ENCODE measurements around the gene CTRL.
"Not testable (repeated sequence)": the region's sequence is repeated elsewhere in the genome, so short reads cannot be mapped to it uniquely, and the experiment has no call there.

CTRL gene

GRCh38 chr16:67931712-67932461 lies at the start of gene CTRL:
Gene CTRL, minus strand, starts transcription at chr16:67931862. Its CDS starts 10 bp downstream, at chr16:67931852.
- no peak for DNase-seq (ENCODE audit: low read depth in 2 of 2)

GRCh38 chr16:67979955-67980678 lies 48.5 kb upstream of the CTRL start, which contains the start of gene DPEP3:
Gene DPEP3, minus strand, starts transcription at chr16:67980499. Its CDS starts 119 bp downstream, at chr16:67980380.
- no peak for DNase-seq (ENCODE audit: low read depth in 2 of 2)

GRCh38 chr16:67977469-67978227 lies 46.0 kb upstream of the CTRL start:
- DNase-seq (ENCODE audit: low read depth in 2 of 2) = no peak

GRCh38 chr16:67977005-67977404 lies 45.3 kb upstream of the CTRL start:
- no peak for DNase-seq (ENCODE audit: low read depth in 2 of 2)

GRCh38 chr16:67976205-67976604 lies 44.5 kb upstream of the CTRL start:
- no peak for DNase-seq (ENCODE audit: low read depth in 2 of 2)

GRCh38 chr16:67975321-67976105 lies 43.9 kb upstream of the CTRL start:
- DNase-seq (ENCODE audit: low read depth in 2 of 2) = no peak

GRCh38 chr16:67972285-67972684 lies 40.6 kb upstream of the CTRL start:
- not testable (repeated sequence) for DNase-seq (ENCODE audit: low read depth in 2 of 2)

GRCh38 chr16:67971111-67971510 lies 39.4 kb upstream of the CTRL start:
- DNase-seq (ENCODE audit: low read depth in 2 of 2) = no peak

GRCh38 chr16:67969254-67970039 lies 37.8 kb upstream of the CTRL start:
- DNase-seq (ENCODE audit: low read depth in 2 of 2) = no peak

GRCh38 chr16:67968400-67969253 lies 37.0 kb upstream of the CTRL start, which contains the start of gene SLC12A4:
Gene SLC12A4, minus strand, starts transcription at chr16:67968637. Its CDS starts 84 bp downstream, at chr16:67968553.
- peak; percentile 86 to 90 for DNase-seq (ENCODE audit: low read depth in 2 of 2)

GRCh38 chr16:67967958-67968399 lies 36.3 kb upstream of the CTRL start:
- peak in 1 of 2 donors; percentile 20 for DNase-seq (ENCODE audit: low read depth in 2 of 2)

GRCh38 chr16:67967183-67967957 lies 35.7 kb upstream of the CTRL start:
- peak in 1 of 2 donors; percentile 23 for DNase-seq (ENCODE audit: low read depth in 2 of 2)

GRCh38 chr16:67966549-67967182 lies 35.0 kb upstream of the CTRL start:
- no peak for DNase-seq (ENCODE audit: low read depth in 2 of 2)

- no peak for DNase-seq (ENCODE audit: low read depth in 2 of 2)
Measured at GRCh38 chr16:67965668-67966548, 34.2 kb upstream of the CTRL start.

GRCh38 chr16:67964477-67965131 lies 32.9 kb upstream of the CTRL start:
- no peak for DNase-seq (ENCODE audit: low read depth in 2 of 2)

GRCh38 chr16:67963662-67964321 lies 32.1 kb upstream of the CTRL start:
- no peak for DNase-seq (ENCODE audit: low read depth in 2 of 2)
